Gastrocnemius medialis (tissue), 4 donors: ENCODE results near the gene ATXN10. TPM values are rescaled to one million over a fixed set of nuclear protein-coding genes. Genes with fewer than 3 reads are reported as not detected.

Source experiments
- ATAC-seq, 2 donors: fragments of 150-250 bp; one replicate each; pipeline ENCODE4 v1.9.1; 2016
- DNase-seq, 2 donors: peaks; one replicate each; pipeline ENCODE4 v3.0.0-alpha.2; 2019
- H3K27ac ChIP-seq, 4 donors: fragments of 200-600 bp; sonication (generic); 1 replicate in 1 of 4; 2 replicates in 3 of 4; pipeline ENCODE4 v1.5.1; 2016 to 2018; ENCODE audit warnings: mild to moderate bottlenecking in 2 of 4, moderate library complexity in 1 of 4
- H3K27me3 ChIP-seq, 3 donors: fragments of 200-600 bp; sonication (generic) in 2 of 3; 1 replicate in 1 of 3; 2 replicates in 2 of 3; pipeline versions ENCODE4 v1.5.1 to v1.6.0; 2016 to 2019; ENCODE audit warnings: mild to moderate bottlenecking in 1 of 3, moderate library complexity in 1 of 3
- H3K36me3 ChIP-seq, 2 donors: fragments of 200-600 bp; sonication (generic) in 1 of 2; one replicate each; pipeline ENCODE4 v1.5.1; 2017 to 2018
- H3K4me1 ChIP-seq, 2 donors: fragments of 200-600 bp; sonication (generic) in 1 of 2; one replicate each; pipeline ENCODE4 v1.5.1; 2016 to 2017; ENCODE audit warnings: mild to moderate bottlenecking in 2 of 2
- H3K4me3 ChIP-seq, 4 donors: fragments of 200-600 bp; sonication (generic) in 3 of 4; 1 replicate in 1 of 4; 2 replicates in 3 of 4; pipeline ENCODE4 v1.5.1; 2016 to 2019; ENCODE audit warnings: mild to moderate bottlenecking in 2 of 4
- H3K9me3 ChIP-seq, 3 donors: fragments of 200-600 bp; sonication (generic) in 2 of 3; 1 replicate in 1 of 3; 2 replicates in 2 of 3; pipeline ENCODE4 v1.5.1; 2016 to 2019
- POLR2A ChIP-seq, 2 donors: fragments of 450-650 bp; IDR thresholded peaks; one replicate each; pipeline ENCODE4 v1.6.1; 2017; ENCODE audit warnings: antibody characterized with exemption in 2 of 2, mild to moderate bottlenecking in 2 of 2, moderate library complexity in 2 of 2
- in situ Hi-C, 4 donors: fragments of 200-750 bp; cut with MboI; loops; one replicate each; pipeline versions ENCODE4 v1.15.0 to v1.8.0; 2017; ENCODE audit warnings: low sequenced_read_pairs in 4 of 4
- intact Hi-C: fragments of 100-400 bp; cut with DNase I; formaldehyde crosslinking; loops from one replicate; pipeline ENCODE4 v1.15.1; 2023; ENCODE audit warnings: low total_unique reads
- total RNA-seq, 4 donors: library from RNA; depleted of rRNA; stranded (reverse); fragments of >200 nt; gene quantifications; one replicate each; pipeline versions ENCODE4 v1.1.0 to v1.2.3, GENCODE V29; 2016
- TF ChIP-seq, protein P1 (sequence below), 5 experiments: fragments of 450-650 bp in 3 of 5; fragments of 200-600 bp in 2 of 5; sonication (generic) in 2 of 5; IDR thresholded peaks in 4 of 5; conservative IDR thresholded peaks in 1 of 5; 1 replicate in 4 of 5; 2 replicates in 1 of 5; pipeline ENCODE4 v1.5.1; 2016 to 2019; ENCODE audit warnings: antibody characterized with exemption in 5 of 5, mild to moderate bottlenecking in 3 of 5, moderate library complexity in 3 of 5

ATXN10 gene
- total RNA-seq, 4 donors from 2014 or later, result 52.9 to 98.9 (median 78.5) TPM

DNA sequence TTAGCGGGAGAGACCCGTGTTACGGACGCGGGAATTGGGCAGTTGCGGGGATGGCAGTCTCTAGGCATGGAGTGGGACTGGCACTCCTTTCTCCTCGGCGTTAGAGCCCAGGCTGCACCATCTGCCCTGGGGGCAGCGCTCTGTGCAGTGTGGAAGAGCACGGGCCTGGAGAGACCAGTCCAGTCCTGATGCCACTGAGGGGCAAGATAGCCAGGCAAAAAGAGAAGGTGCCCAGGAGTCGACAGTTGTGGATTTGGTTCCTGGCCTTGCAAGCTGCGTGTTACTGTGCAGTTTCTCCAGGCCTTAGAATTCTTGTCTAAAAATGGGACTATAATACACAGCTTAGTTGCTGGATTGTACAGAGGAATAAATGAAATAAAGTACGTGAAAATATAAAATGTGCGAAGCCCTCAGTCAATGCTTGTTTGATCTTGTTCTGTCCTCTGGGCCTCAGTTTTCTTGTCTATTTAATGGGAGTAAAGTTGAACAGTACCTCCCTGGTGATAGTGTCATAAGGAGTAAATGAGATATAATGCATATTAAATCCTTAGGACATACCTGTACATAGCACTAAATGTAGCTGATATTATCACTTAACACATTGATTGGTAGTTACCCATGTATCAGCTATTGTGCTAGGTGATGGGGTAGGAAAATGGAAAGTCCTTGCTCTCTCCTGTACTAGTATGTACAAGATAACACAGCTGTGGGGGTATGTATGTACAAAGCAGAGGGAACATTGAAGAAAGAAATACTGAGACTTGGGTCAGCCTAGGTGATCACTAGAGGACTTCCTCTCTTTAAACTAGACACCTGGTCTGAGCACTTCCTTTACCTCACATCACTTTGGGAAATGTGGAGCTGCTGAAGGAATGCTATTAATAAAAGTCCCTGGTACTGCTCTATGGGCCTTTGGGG is 1.2 kb downstream of the ATXN10 start:
- in situ Hi-C loops (no loop called here), intact Hi-C loops (loop anchor here (10.0 kb wide), 1 partner anchor 398 kb away; no protein-coding TSS in a partner anchor)
- peak; percentile 52 to 54 for ATAC-seq

GRCh38 chr22:45673482-45674175 is 2.0 kb downstream of the ATXN10 start:
- no peaks in the 10 kb centered on the region for H3K36me3 ChIP-seq
- H3K4me3 ChIP-seq, result no peak overlapping the region
- no peak for DNase-seq
- intact Hi-C loops (loop anchor here (10.0 kb wide), 1 partner anchor 399 kb away; no protein-coding TSS in a partner anchor), in situ Hi-C loops (no loop called here)
- H3K4me1 ChIP-seq, result peaks cover 24 to 28% of the 10 kb centered on the region in 2 donors
- no peaks in the 10 kb centered on the region for H3K27me3 ChIP-seq
- no peaks in the 10 kb centered on the region for H3K9me3 ChIP-seq
- TF ChIP-seq POLR2A (IDR thresholded peaks at IDR 0.05), result no peak
- TF ChIP-seq, protein P1, sequence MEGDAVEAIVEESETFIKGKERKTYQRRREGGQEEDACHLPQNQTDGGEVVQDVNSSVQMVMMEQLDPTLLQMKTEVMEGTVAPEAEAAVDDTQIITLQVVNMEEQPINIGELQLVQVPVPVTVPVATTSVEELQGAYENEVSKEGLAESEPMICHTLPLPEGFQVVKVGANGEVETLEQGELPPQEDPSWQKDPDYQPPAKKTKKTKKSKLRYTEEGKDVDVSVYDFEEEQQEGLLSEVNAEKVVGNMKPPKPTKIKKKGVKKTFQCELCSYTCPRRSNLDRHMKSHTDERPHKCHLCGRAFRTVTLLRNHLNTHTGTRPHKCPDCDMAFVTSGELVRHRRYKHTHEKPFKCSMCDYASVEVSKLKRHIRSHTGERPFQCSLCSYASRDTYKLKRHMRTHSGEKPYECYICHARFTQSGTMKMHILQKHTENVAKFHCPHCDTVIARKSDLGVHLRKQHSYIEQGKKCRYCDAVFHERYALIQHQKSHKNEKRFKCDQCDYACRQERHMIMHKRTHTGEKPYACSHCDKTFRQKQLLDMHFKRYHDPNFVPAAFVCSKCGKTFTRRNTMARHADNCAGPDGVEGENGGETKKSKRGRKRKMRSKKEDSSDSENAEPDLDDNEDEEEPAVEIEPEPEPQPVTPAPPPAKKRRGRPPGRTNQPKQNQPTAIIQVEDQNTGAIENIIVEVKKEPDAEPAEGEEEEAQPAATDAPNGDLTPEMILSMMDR (IDR thresholded peaks at IDR 0.05 in 4 of 5, conservative IDR thresholded peaks at IDR 0.05 in 1 of 5), result no peak
- no peak overlapping the region for H3K27ac ChIP-seq
- no peak for ATAC-seq

More for the DNA sequence above, 1.2 kb downstream of the ATXN10 start:
- no peaks in the 10 kb centered on the region for H3K36me3 ChIP-seq
- H3K9me3 ChIP-seq, result no peaks in the 10 kb centered on the region
- DNase-seq, result no peak
- TF ChIP-seq POLR2A (IDR thresholded peaks at IDR 0.05), result no peak
- peak overlapping the region; percentile 79 to 94 (median 84) for H3K4me3 ChIP-seq
- H3K4me1 ChIP-seq, result peaks cover 24 to 25% of the 10 kb centered on the region in 2 donors
- H3K27me3 ChIP-seq, result no peaks in the 10 kb centered on the region
- H3K27ac ChIP-seq, result peak overlapping the region; percentile 79 to 87 (median 80)

DNA sequence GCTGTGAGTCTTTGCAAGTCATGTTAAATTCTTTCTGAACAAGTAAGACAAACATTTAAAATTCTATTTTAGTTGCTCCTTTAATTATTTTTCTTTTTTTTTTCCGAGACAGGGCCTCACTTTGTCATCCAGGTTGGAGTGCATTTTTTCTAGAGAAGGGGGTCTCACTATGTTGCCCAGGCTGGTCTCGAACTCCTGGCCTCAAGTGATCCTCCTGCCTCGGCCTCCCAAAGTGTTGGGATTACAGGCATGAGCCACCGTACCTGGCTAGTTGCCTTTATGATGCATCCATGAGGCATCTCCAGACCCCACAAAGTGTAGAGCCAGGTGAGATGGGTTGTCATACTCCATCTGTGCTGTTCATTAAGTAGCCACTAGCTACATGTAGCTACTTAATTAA is 4.4 kb downstream of the ATXN10 start:
- Histone ChIP-seq H3K4me3 (no peak overlapping the region), H3K36me3 (no peaks in the 10 kb centered on the region), H3K9me3 (no peaks in the 10 kb centered on the region), H3K27ac (no peak overlapping the region), H3K27me3 (no peaks in the 10 kb centered on the region), H3K4me1 (peaks cover 22 to 31% of the 10 kb centered on the region in 2 donors)
- in situ Hi-C loops (no loop called here), intact Hi-C loops (loop anchor here (10.0 kb wide), 1 partner anchor 401 kb away; no protein-coding TSS in a partner anchor)
- no peak for TF ChIP-seq POLR2A (IDR thresholded peaks at IDR 0.05)
- TF ChIP-seq, protein P1 (IDR thresholded peaks at IDR 0.05 in 4 of 5, conservative IDR thresholded peaks at IDR 0.05 in 1 of 5), result no peak
- no peak for ATAC-seq
- DNase-seq, result no peak

- no peak overlapping the region for H3K4me3 ChIP-seq
- no peaks in the 10 kb centered on the region for H3K9me3 ChIP-seq
- no peaks in the 10 kb centered on the region for H3K36me3 ChIP-seq
- peaks cover 20 to 28% of the 10 kb centered on the region in 2 donors for H3K4me1 ChIP-seq
- intact Hi-C loops (loop anchor here (10.0 kb wide), 1 partner anchor 402 kb away; no protein-coding TSS in a partner anchor), in situ Hi-C loops (no loop called here)
- TF ChIP-seq, protein P1 (IDR thresholded peaks at IDR 0.05 in 4 of 5, conservative IDR thresholded peaks at IDR 0.05 in 1 of 5), result no peak
- TF ChIP-seq POLR2A (IDR thresholded peaks at IDR 0.05), result no peak
- H3K27me3 ChIP-seq, result no peaks in the 10 kb centered on the region
- no peak overlapping the region for H3K27ac ChIP-seq
- no peak for ATAC-seq
- no peak for DNase-seq
Observed at GRCh38 chr22:45677063-45677462, 5.4 kb downstream of the ATXN10 start.
